ENCODE measurements around the gene PAPPA2.

Gene PAPPA2

GRCh38 chr1:176504848-176505553 lies 42.0 kb downstream of the PAPPA2 start:
- DNase-seq = no peak

GRCh38 chr1:176512966-176513365 lies 50.0 kb downstream of the PAPPA2 start:
- no peak for DNase-seq

GRCh38 chr1:176515310-176515709 lies 52.3 kb downstream of the PAPPA2 start:
- no peak for DNase-seq

- no peak for DNase-seq
These were observed 54.5 kb downstream of the PAPPA2 start for GRCh38 chr1:176517484-176517883.

GRCh38 chr1:176521211-176521610 lies 58.2 kb downstream of the PAPPA2 start:
- DNase-seq = no peak

- no peak for DNase-seq
These were observed 59.4 kb downstream of the PAPPA2 start for GRCh38 chr1:176522310-176522845.

GRCh38 chr1:176529395-176530090 lies 66.6 kb downstream of the PAPPA2 start:
- DNase-seq = no peak

- no peak for DNase-seq
These were observed 68.1 kb downstream of the PAPPA2 start for GRCh38 chr1:176531036-176531435.

- DNase-seq = no peak
These were observed 69.2 kb downstream of the PAPPA2 start for GRCh38 chr1:176531921-176532897.

- DNase-seq = no peak
These were observed 70.0 kb downstream of the PAPPA2 start for GRCh38 chr1:176533020-176533419.

- DNase-seq = no peak
These were observed 73.6 kb downstream of the PAPPA2 start for GRCh38 chr1:176536588-176536987.

- no peak for DNase-seq
These were observed 76.0 kb downstream of the PAPPA2 start for GRCh38 chr1:176539018-176539417.

GRCh38 chr1:176540428-176540827 lies 77.5 kb downstream of the PAPPA2 start:
- DNase-seq = no peak

- DNase-seq = no peak
These were observed 78.7 kb downstream of the PAPPA2 start for GRCh38 chr1:176541663-176542062.

- DNase-seq = no peak
These were observed 79.4 kb downstream of the PAPPA2 start for GRCh38 chr1:176542352-176542751.

- DNase-seq = no peak
These were observed 80.6 kb downstream of the PAPPA2 start for GRCh38 chr1:176543360-176544129.

GRCh38 chr1:176545034-176545639 lies 82.2 kb downstream of the PAPPA2 start:
- no peak for DNase-seq

- DNase-seq = no peak
These were observed 83.8 kb downstream of the PAPPA2 start for GRCh38 chr1:176546825-176547224.

- no peak for DNase-seq
These were observed 88.2 kb downstream of the PAPPA2 start for GRCh38 chr1:176551146-176551545.

GRCh38 chr1:176552217-176552991 lies 89.4 kb downstream of the PAPPA2 start:
- DNase-seq = no peak

- DNase-seq = no peak
These were observed 90.0 kb downstream of the PAPPA2 start for GRCh38 chr1:176552999-176553398.
